Heart left ventricle (tissue), 16 donors: ENCODE measurements around the gene TNIP1. TPM values are rescaled to one million over a fixed set of nuclear protein-coding genes. Genes with fewer than 3 reads are reported as not detected.

Experiments
- ATAC-seq, 4 donors: fragments of 200-7000 bp; cut with Tn5 transposase; one replicate each; pipeline ENCODE4 v1.9.1; 2020 to 2022; ENCODE audit warnings: moderate library complexity in 4 of 4, mild to moderate bottlenecking in 3 of 4, moderate number of reproducible peaks in 1 of 4
- DNase-seq, 5 donors: peaks; one replicate each; pipeline ENCODE4 v3.0.0-alpha.2; 2020
- H3K27ac ChIP-seq, 12 donors: fragments of 200-600 bp; sonication (generic) in 4 of 12; one replicate each; pipeline versions ENCODE4 v1.5.0 to v1.8.0; 2016 to 2022; ENCODE audit warnings: mild to moderate bottlenecking in 2 of 12
- H3K27me3 ChIP-seq, 9 donors: fragments of 200-600 bp; sonication (generic) in 2 of 9; one replicate each; pipeline versions ENCODE4 v1.5.1 to v1.8.0; 2016 to 2022; ENCODE audit warnings: mild to moderate bottlenecking in 3 of 9
- H3K36me3 ChIP-seq, 9 donors: fragments of 200-600 bp; sonication (generic) in 2 of 9; one replicate each; pipeline versions ENCODE4 v1.5.0 to v1.8.0; 2018 to 2022; ENCODE audit warnings: mild to moderate bottlenecking in 2 of 9
- H3K4me1 ChIP-seq, 12 donors: fragments of 200-600 bp; sonication (generic) in 4 of 12; one replicate each; pipeline versions ENCODE4 v1.5.0 to v1.8.0; 2016 to 2022; ENCODE audit warnings: mild to moderate bottlenecking in 3 of 12
- H3K4me3 ChIP-seq, 12 donors: fragments of 200-600 bp; sonication (generic) in 4 of 12; one replicate each; pipeline versions ENCODE4 v1.5.0 to v1.8.0; 2017 to 2022; ENCODE audit warnings: mild to moderate bottlenecking in 9 of 12, moderate library complexity in 4 of 12
- H3K9me3 ChIP-seq, 12 donors: fragments of 200-600 bp; sonication (generic) in 4 of 12; one replicate each; pipeline versions ENCODE4 v1.5.0 to v1.8.0; 2016 to 2022; ENCODE audit warnings: mild to moderate bottlenecking in 1 of 12
- POLR2A ChIP-seq, 2 donors: fragments of 450-650 bp; IDR thresholded peaks; one replicate each; pipeline ENCODE4 v1.6.1; 2017; ENCODE audit warnings: antibody characterized with exemption in 2 of 2, mild to moderate bottlenecking in 2 of 2, moderate library complexity in 2 of 2
- WGBS, 4 donors: extraction: QIAGEN DNeasy Blood & Tissue Kit in 2 of 4; methylation state at CpG; one replicate each; pipeline versions ENCODE4 v1.1.5 to v1.1.7; 2013 to 2018; 5-methylcytosine and 5-hydroxymethylcytosine counted together
- intact Hi-C, 10 donors: fragments of 100-400 bp; cut with DNase I; formaldehyde crosslinking; loops; one replicate each; pipeline versions ENCODE4 v1.11.1 to v1.14.2; 2022
- polyA plus RNA-seq, 2 donors: library from polyadenylated mRNA; stranded (reverse); fragments of 200-250 nt; gene quantifications; one replicate each; pipeline ENCODE4 v1.2.3, GENCODE V29; 2013
- total RNA-seq, 9 donors: library from RNA; depleted of rRNA in 2 of 9; stranded (reverse); fragments of >200 nt in 2 of 9; fragmentation: NEBNext Ultra II Directional in 3 of 9; extraction: Animal tissue kit (Norgen Biotek cat#: 25700) in 3 of 9; gene quantifications; one replicate each; pipeline versions ENCODE4 v1.1.0 to v1.2.4, GENCODE V29; 2016 to 2023
- TF ChIP-seq, protein P1 (sequence below), 12 donors: fragments of 200-600 bp; sonication (generic) in 4 of 12; IDR thresholded peaks; one replicate each; pipeline versions ENCODE4 v1.5.0 to v1.8.0; 2018 to 2022; ENCODE audit warnings: antibody characterized with exemption in 12 of 12, mild to moderate bottlenecking in 5 of 12
- donor health status: ischemic (EF 13 %, LVEDD 7.1; RV severe dilation, severe dysfunction).
- donor health status: healthy with polysubstance abuse.
- donor health status: DM: no; HTN: yes; CAD: no.
- donor health status: DM: no; HTN: no; CAD: no.
- donor health status: ischemic (EF 25% LVEDD 6.9; RV normal size, moderate dysfunction).
- donor health status: ischemic (EF 25% LVEDD 5.7; RV mildly dilated, moderate dysfunction).
- donor health status: healthy.
- donor health status: DM: yes; HTN: yes; CAD: no.
- donor health status: ischemic (EF 35%, LVEDD 5.7; RV mildly dilated, moderate dysfunction).
- donor health status: nonischemic (EF 11% LVEDD 7.7; RV severe dilation, severe dysfunction).
- donor health status: DM: yes; HTN: yes; CAD: no.
- donor health status: PGD.
- donor health status: ischemic (EF 29% LVEDD 5.4; RV normal size, mild dysfunction).
- donor health status: nonischemic (EF 23%, LVEDD 6.1; RV moderate dilation, normal function).

Gene TNIP1
- total and polyA plus RNA-seq, 11 donors: 86.0 to 180 (median 108) TPM

DNA sequence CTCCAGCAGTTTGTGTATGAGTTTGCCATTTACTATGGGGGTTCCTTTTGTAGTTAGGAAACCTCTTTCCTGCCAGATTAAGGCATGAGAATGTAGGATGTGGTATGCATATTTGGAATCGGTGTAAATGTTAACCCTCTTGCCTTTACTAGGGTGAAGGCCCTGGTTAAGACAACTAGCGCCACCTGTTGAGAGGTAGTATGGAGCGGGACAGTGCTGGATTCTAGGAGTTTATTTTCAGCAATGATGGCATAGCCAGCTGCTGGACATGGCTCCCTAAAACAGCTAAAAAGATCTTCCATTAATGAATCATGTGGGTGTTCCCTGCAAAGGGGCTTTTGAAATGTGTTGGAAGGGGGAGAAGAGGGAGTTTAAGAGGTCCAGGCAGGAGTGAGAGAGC is 91.1 kb downstream of the TNIP1 start:
- Histone ChIP-seq H3K4me3 (no peak overlapping the region), H3K9me3 (peaks cover 0 to 5% (median 0%) of the 10 kb centered on the region in 12 donors), H3K27me3 (no peaks in the 10 kb centered on the region), H3K36me3 (no peaks in the 10 kb centered on the region), H3K27ac (no peak overlapping the region), H3K4me1 (peaks cover 0 to 10% (median 0%) of the 10 kb centered on the region in 12 donors)
- ATAC-seq: no peak
- intact Hi-C loops: no loop called here
- DNase-seq: no peak
- WGBS, 4 donors: 59 to 81% (median 67%) methylated on average over 3 of the region's 3 CpGs
- no peak for TF ChIP-seq POLR2A (IDR thresholded peaks at IDR 0.05)
- TF ChIP-seq, protein P1, sequence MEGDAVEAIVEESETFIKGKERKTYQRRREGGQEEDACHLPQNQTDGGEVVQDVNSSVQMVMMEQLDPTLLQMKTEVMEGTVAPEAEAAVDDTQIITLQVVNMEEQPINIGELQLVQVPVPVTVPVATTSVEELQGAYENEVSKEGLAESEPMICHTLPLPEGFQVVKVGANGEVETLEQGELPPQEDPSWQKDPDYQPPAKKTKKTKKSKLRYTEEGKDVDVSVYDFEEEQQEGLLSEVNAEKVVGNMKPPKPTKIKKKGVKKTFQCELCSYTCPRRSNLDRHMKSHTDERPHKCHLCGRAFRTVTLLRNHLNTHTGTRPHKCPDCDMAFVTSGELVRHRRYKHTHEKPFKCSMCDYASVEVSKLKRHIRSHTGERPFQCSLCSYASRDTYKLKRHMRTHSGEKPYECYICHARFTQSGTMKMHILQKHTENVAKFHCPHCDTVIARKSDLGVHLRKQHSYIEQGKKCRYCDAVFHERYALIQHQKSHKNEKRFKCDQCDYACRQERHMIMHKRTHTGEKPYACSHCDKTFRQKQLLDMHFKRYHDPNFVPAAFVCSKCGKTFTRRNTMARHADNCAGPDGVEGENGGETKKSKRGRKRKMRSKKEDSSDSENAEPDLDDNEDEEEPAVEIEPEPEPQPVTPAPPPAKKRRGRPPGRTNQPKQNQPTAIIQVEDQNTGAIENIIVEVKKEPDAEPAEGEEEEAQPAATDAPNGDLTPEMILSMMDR (IDR thresholded peaks at IDR 0.05): peak in 4 of 12 donors; percentile 5 to 25 (median 11)

DNA sequence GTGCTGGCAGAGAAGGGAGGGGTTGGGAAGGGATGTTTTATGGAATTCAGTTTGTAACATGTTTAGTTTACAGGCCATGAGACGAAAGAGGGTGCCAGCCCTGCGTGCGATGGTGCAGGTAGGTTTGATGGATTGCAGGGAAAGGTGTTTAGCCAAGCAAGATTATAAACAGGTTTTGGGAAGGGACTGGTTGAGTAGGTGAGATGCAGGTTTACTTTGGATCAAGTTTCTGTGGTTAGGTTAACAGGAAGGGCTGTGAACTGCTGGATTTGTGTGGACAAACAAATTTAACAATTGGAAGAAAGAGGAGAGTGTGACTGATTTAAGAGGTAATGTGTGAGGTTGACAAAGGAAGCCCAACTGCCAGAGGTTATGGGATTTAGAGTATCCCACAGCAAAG is 93.1 kb downstream of the TNIP1 start:
- no peaks in the 10 kb centered on the region for H3K4me1 ChIP-seq
- TF ChIP-seq, protein P1 (IDR thresholded peaks at IDR 0.05): no peak
- TF ChIP-seq POLR2A (IDR thresholded peaks at IDR 0.05): no peak
- no peak for ATAC-seq
- 90 to 98% (median 95%) methylated on average over 3 of the region's 3 CpGs for WGBS, 4 donors
- intact Hi-C loops: no loop called here
- DNase-seq: no peak
- no peaks in the 10 kb centered on the region for H3K27me3 ChIP-seq
- peaks cover 0 to 9% (median 0%) of the 10 kb centered on the region in 12 donors for H3K9me3 ChIP-seq
- no peaks in the 10 kb centered on the region for H3K36me3 ChIP-seq
- H3K27ac ChIP-seq: no peak overlapping the region
- H3K4me3 ChIP-seq: no peak overlapping the region

Other genes with a start within 250 kb of the TNIP1 start
- gene IRGM, start 234.5 kb downstream of the TNIP1 start, total RNA-seq: not detected
- under 1 TPM in 1 of 2 donors, not detected in 1; 0.07 TPM for gene IRGM, start 234.5 kb downstream of the TNIP1 start, polyA plus RNA-seq
- gene ZNF300, start 176.1 kb downstream of the TNIP1 start, total RNA-seq: 1 to 10 TPM in 4 of 9 donors, under 1 TPM in 5; 0.30 to 1.3 (median 0.69) TPM
- 1 to 10 TPM; 1.2 to 1.3 TPM for gene ZNF300, start 176.1 kb downstream of the TNIP1 start, polyA plus RNA-seq
- gene GPX3, start 60.4 kb downstream of the TNIP1 start, total RNA-seq: 1,000 to 10,000 TPM in 2 of 9 donors, 100 to 1,000 TPM in 7; 416 to 1,563 (median 738) TPM
- 1,000 to 10,000 TPM in 1 of 2 donors, 100 to 1,000 TPM in 1; 819 to 1,415 TPM for gene GPX3, start 60.4 kb downstream of the TNIP1 start, polyA plus RNA-seq
- gene ANXA6, start 76.7 kb upstream of the TNIP1 start, total RNA-seq: 100 to 1,000 TPM; 179 to 287 (median 220) TPM
- 100 to 1,000 TPM; 171 to 202 TPM for gene ANXA6, start 76.7 kb upstream of the TNIP1 start, polyA plus RNA-seq
- 100 to 1,000 TPM in 7 of 9 donors, 10 to 100 TPM in 2; 82.5 to 207 (median 119) TPM for gene CCDC69, start 143.1 kb upstream of the TNIP1 start, total RNA-seq
- gene CCDC69, start 143.1 kb upstream of the TNIP1 start, polyA plus RNA-seq: 100 to 1,000 TPM in 1 of 2 donors, 10 to 100 TPM in 1; 92.9 to 245 TPM
- 10 to 100 TPM; 27.5 to 71.4 (median 40.1) TPM for gene GM2A, start 172.2 kb upstream of the TNIP1 start, total RNA-seq
- gene GM2A, start 172.2 kb upstream of the TNIP1 start, polyA plus RNA-seq: 10 to 100 TPM; 22.8 to 31.6 TPM
- not detected for gene SLC36A3, start 222.7 kb upstream of the TNIP1 start, total RNA-seq
- gene SLC36A3, start 222.7 kb upstream of the TNIP1 start, polyA plus RNA-seq: not detected